NT2/D1 (cell line): Measurements from ENCODE around the gene SUN1.

Experiments used
- SUZ12 ChIP-seq: IDR thresholded peaks from 2 replicates; pipeline ENCODE4 v1.6.1; 2011; ENCODE audit not compliant: insufficient read length, insufficient read depth; ENCODE audit errors: extremely low read depth
- YY1 ChIP-seq: IDR thresholded peaks from 2 replicates; pipeline ENCODE4 v1.6.1; 2011; ENCODE audit not compliant: insufficient read length, insufficient read depth
- ZNF274 ChIP-seq: IDR thresholded peaks from 2 replicates; pipeline ENCODE4 v1.6.1; 2011; ENCODE audit warnings: mild to moderate bottlenecking, low read depth, low read length

GRCh38 chr7:879706-880105 lies 47.4 kb downstream of the SUN1 start:
- TF ChIP-seq SUZ12 (no peak), YY1 (no peak), ZNF274 (no peak)
